Duodenal mucosa (tissue), 2 donors: ENCODE results near the gene TMOD3.

Source experiments
- H3K27ac ChIP-seq: one replicate; pipeline ENCODE4 v1.7.0; 2013; ENCODE audit warnings: low read depth, low read length
- H3K27me3 ChIP-seq, 2 donors: one replicate each; pipeline ENCODE4 v1.7.0; 2013; ENCODE audit warnings: low read length in 2 of 2, control low read depth in 1 of 2; ENCODE audit not compliant: insufficient read depth in 2 of 2, control insufficient read depth in 1 of 2
- H3K36me3 ChIP-seq, 2 donors: one replicate each; pipeline ENCODE4 v1.7.0; 2013; ENCODE audit warnings: low read length in 2 of 2, control low read depth in 1 of 2; ENCODE audit not compliant: insufficient read depth in 2 of 2, control insufficient read depth in 1 of 2
- H3K4me1 ChIP-seq, 2 donors: one replicate each; pipeline ENCODE4 v1.7.0; 2013; ENCODE audit warnings: low read length in 2 of 2, control low read depth in 1 of 2; ENCODE audit not compliant: insufficient read depth in 2 of 2, control insufficient read depth in 1 of 2
- H3K4me3 ChIP-seq, 2 donors: one replicate each; pipeline ENCODE4 v1.7.0; 2013; ENCODE audit warnings: low read length in 2 of 2, low read depth in 1 of 2
- H3K9ac ChIP-seq, 2 donors: one replicate each; pipeline ENCODE4 v1.7.0; 2013; ENCODE audit warnings: low read length in 2 of 2, low read depth in 1 of 2
- H3K9me3 ChIP-seq, 2 donors: one replicate each; pipeline ENCODE4 v1.7.0; 2013; ENCODE audit warnings: low read length in 2 of 2, control low read depth in 1 of 2; ENCODE audit not compliant: control insufficient read depth in 1 of 2

The TMOD3 gene

GRCh38 chr15:51889486-51889885 is 60.0 kb downstream of the TMOD3 start:
- peaks cover 12 to 30% of the 10 kb centered on the region in 2 donors for H3K36me3 ChIP-seq
- H3K4me1 ChIP-seq, result peaks cover 0 to 3% of the 10 kb centered on the region in 2 donors
- no peak overlapping the region for H3K4me3 ChIP-seq
- no peak overlapping the region for H3K9ac ChIP-seq
- no peaks in the 10 kb centered on the region for H3K27me3 ChIP-seq
- H3K27ac ChIP-seq, result no peak overlapping the region
- H3K9me3 ChIP-seq, result no peaks in the 10 kb centered on the region

- Histone ChIP-seq H3K36me3 (peaks cover 37 to 46% of the 10 kb centered on the region in 2 donors), H3K9ac (no peak overlapping the region), H3K27ac (no peak overlapping the region)
Measured at GRCh38 chr15:51904421-51904820, 75.0 kb downstream of the TMOD3 start.

GRCh38 chr15:51904931-51905330 is 75.5 kb downstream of the TMOD3 start:
- H3K4me1 ChIP-seq, result peaks cover 0 to 4% of the 10 kb centered on the region in 2 donors
- H3K9me3 ChIP-seq, result no peaks in the 10 kb centered on the region
- H3K4me3 ChIP-seq, result no peak overlapping the region
- H3K36me3 ChIP-seq, result peaks cover 33 to 51% of the 10 kb centered on the region in 2 donors
- no peak overlapping the region for H3K9ac ChIP-seq
- no peaks in the 10 kb centered on the region for H3K27me3 ChIP-seq
- H3K27ac ChIP-seq, result no peak overlapping the region

More at GRCh38 chr15:51904421-51904820, 75.0 kb downstream of the TMOD3 start:
- H3K4me1 ChIP-seq, result peaks cover 0 to 4% of the 10 kb centered on the region in 2 donors
- H3K4me3 ChIP-seq, result no peak overlapping the region
- H3K9me3 ChIP-seq, result no peaks in the 10 kb centered on the region
- no peaks in the 10 kb centered on the region for H3K27me3 ChIP-seq

GRCh38 chr15:51907136-51907862 is 77.8 kb downstream of the TMOD3 start:
- Histone ChIP-seq H3K4me1 (peaks cover 5 to 8% of the 10 kb centered on the region in 2 donors), H3K36me3 (peaks cover 19 to 41% of the 10 kb centered on the region in 2 donors), H3K27me3 (no peaks in the 10 kb centered on the region), H3K27ac (peak overlapping the region; percentile 25), H3K9ac (no peak overlapping the region), H3K4me3 (no peak overlapping the region), H3K9me3 (no peaks in the 10 kb centered on the region)

- no peak overlapping the region for H3K4me3 ChIP-seq
- H3K9ac ChIP-seq, result no peak overlapping the region
- no peaks in the 10 kb centered on the region for H3K27me3 ChIP-seq
Measured at GRCh38 chr15:51908316-51908715, 78.9 kb downstream of the TMOD3 start.

GRCh38 chr15:51909584-51909983 is 80.1 kb downstream of the TMOD3 start:
- Histone ChIP-seq H3K4me3 (no peak overlapping the region), H3K27me3 (no peaks in the 10 kb centered on the region), H3K9ac (no peak overlapping the region), H3K36me3 (peaks cover 7 to 36% of the 10 kb centered on the region in 2 donors), H3K4me1 (peaks cover 5 to 8% of the 10 kb centered on the region in 2 donors), H3K9me3 (no peaks in the 10 kb centered on the region), H3K27ac (no peak overlapping the region)

More at GRCh38 chr15:51908316-51908715, 78.9 kb downstream of the TMOD3 start:
- H3K4me1 ChIP-seq, result peaks cover 5 to 8% of the 10 kb centered on the region in 2 donors
- peaks cover 15 to 41% of the 10 kb centered on the region in 2 donors for H3K36me3 ChIP-seq
- no peaks in the 10 kb centered on the region for H3K9me3 ChIP-seq
- no peak overlapping the region for H3K27ac ChIP-seq

- H3K9me3 ChIP-seq, result no peaks in the 10 kb centered on the region
- no peak overlapping the region for H3K27ac ChIP-seq
- H3K4me3 ChIP-seq, result no peak overlapping the region
- no peak overlapping the region for H3K9ac ChIP-seq
- peaks cover 5 to 8% of the 10 kb centered on the region in 2 donors for H3K4me1 ChIP-seq
- peaks cover 4 to 43% of the 10 kb centered on the region in 2 donors for H3K36me3 ChIP-seq
- H3K27me3 ChIP-seq, result no peaks in the 10 kb centered on the region
Measured at GRCh38 chr15:51912528-51912927, 83.1 kb downstream of the TMOD3 start.

GRCh38 chr15:51917493-51917892 is 88.0 kb downstream of the TMOD3 start:
- H3K36me3 ChIP-seq, result peaks cover 10 to 45% of the 10 kb centered on the region in 2 donors
- H3K4me1 ChIP-seq, result no peaks in the 10 kb centered on the region
- no peak overlapping the region for H3K9ac ChIP-seq
- H3K27ac ChIP-seq, result no peak overlapping the region
- no peaks in the 10 kb centered on the region for H3K9me3 ChIP-seq
- H3K4me3 ChIP-seq, result no peak overlapping the region
- no peaks in the 10 kb centered on the region for H3K27me3 ChIP-seq

GRCh38 chr15:51924156-51925068 is 95.0 kb downstream of the TMOD3 start:
- no peaks in the 10 kb centered on the region for H3K27me3 ChIP-seq
- no peaks in the 10 kb centered on the region for H3K9me3 ChIP-seq
- H3K9ac ChIP-seq, result no peak overlapping the region
- no peak overlapping the region for H3K4me3 ChIP-seq
- no peak overlapping the region for H3K27ac ChIP-seq
- H3K36me3 ChIP-seq, result peaks cover 10 to 54% of the 10 kb centered on the region in 2 donors
- H3K4me1 ChIP-seq, result no peaks in the 10 kb centered on the region

- no peaks in the 10 kb centered on the region for H3K4me1 ChIP-seq
- H3K36me3 ChIP-seq, result peaks cover 7 to 45% of the 10 kb centered on the region in 2 donors
Measured at GRCh38 chr15:51926809-51927208, 97.4 kb downstream of the TMOD3 start.

More at GRCh38 chr15:51926809-51927208, 97.4 kb downstream of the TMOD3 start:
- H3K4me3 ChIP-seq, result no peak overlapping the region
- H3K27me3 ChIP-seq, result no peaks in the 10 kb centered on the region
- H3K9ac ChIP-seq, result no peak overlapping the region
- no peaks in the 10 kb centered on the region for H3K9me3 ChIP-seq
- no peak overlapping the region for H3K27ac ChIP-seq
